GM23338 (cell line): ENCODE data around the gene TMEM135. TPM values are rescaled to one million over a fixed set of nuclear protein-coding genes. Genes with fewer than 3 reads are reported as not detected.

ENCODE experiments used
- ATAC-seq: fragments of 200-7000 bp; cut with Tn5 transposase; 3 replicates; pipeline ENCODE4 v1.9.1; 2020
- DNase-seq: peaks from one replicate; pipeline ENCODE4 v3.0.0-alpha.2; 2015; ENCODE audit warnings: low spot score
- H2AFZ ChIP-seq: fragments of 200-600 bp; sonication (generic); 2 replicates; pipeline ENCODE4 v1.8.0; 2016; ENCODE audit warnings: antibody characterized with exemption, mild to moderate bottlenecking, moderate library complexity
- H3F3A ChIP-seq: fragments of 200-600 bp; sonication (generic); replicated peaks from 2 replicates; pipeline ENCODE4 v1.8.0; 2017; ENCODE audit warnings: antibody characterized with exemption, mixed run types, low read depth
- H3K27ac ChIP-seq: fragments of 200-600 bp; sonication (generic); 2 replicates; pipeline ENCODE4 v1.6.1; 2016; ENCODE audit warnings: low read depth
- H3K27me3 ChIP-seq: fragments of 200-600 bp; sonication (generic); 2 replicates; pipeline ENCODE4 v1.8.0; 2016; ENCODE audit warnings: mild to moderate bottlenecking, mixed run types, moderate library complexity; ENCODE audit not compliant: insufficient read depth
- H3K36me3 ChIP-seq: fragments of 200-600 bp; sonication (generic); 2 replicates; pipeline ENCODE4 v1.8.0; 2016; ENCODE audit warnings: mild to moderate bottlenecking; ENCODE audit not compliant: insufficient read depth
- H3K4me1 ChIP-seq: fragments of 200-600 bp; sonication (generic); 2 replicates; pipeline ENCODE4 v1.8.0; 2016; ENCODE audit warnings: mild to moderate bottlenecking, moderate library complexity; ENCODE audit not compliant: insufficient read depth
- H3K4me2 ChIP-seq: fragments of 200-600 bp; sonication (generic); 2 replicates; pipeline ENCODE4 v1.7.1; 2017; ENCODE audit warnings: mixed run types
- H3K4me3 ChIP-seq: fragments of 200-600 bp; sonication (generic); 2 replicates; pipeline ENCODE4 v1.6.1; 2016; ENCODE audit warnings: mixed run types
- H3K79me2 ChIP-seq: fragments of 200-600 bp; sonication (generic); replicated peaks from 2 replicates; pipeline ENCODE4 v1.8.0; 2017; ENCODE audit warnings: mild to moderate bottlenecking; ENCODE audit not compliant: insufficient read depth
- H3K9me2 ChIP-seq: fragments of 200-600 bp; sonication (generic); 2 replicates; pipeline ENCODE4 v1.8.0; 2017; ENCODE audit not compliant: insufficient read depth
- H4K20me1 ChIP-seq: fragments of 200-600 bp; sonication (generic); replicated peaks from 2 replicates; pipeline ENCODE4 v1.8.0; 2017; ENCODE audit warnings: mild to moderate bottlenecking; ENCODE audit not compliant: insufficient read depth
- H3K27ac Mint-ChIP-seq: 2 replicates; pipeline ENCODE4 v1.8.0; 2020; ENCODE audit warnings: inconsistent platforms, mild to moderate bottlenecking, moderate library complexity, mixed read lengths
- H3K27me3 Mint-ChIP-seq: 3 replicates; pipeline ENCODE4 v1.8.0; 2022; ENCODE audit warnings: low read depth, mild to moderate bottlenecking, moderate library complexity, mixed read lengths, inconsistent platforms; ENCODE audit not compliant: insufficient read depth, poor library complexity
- H3K36me3 Mint-ChIP-seq: 3 replicates; pipeline ENCODE4 v1.8.0; 2021; ENCODE audit warnings: low read depth, mild to moderate bottlenecking, inconsistent platforms, moderate library complexity, mixed read lengths
- H3K4me1 Mint-ChIP-seq: 3 replicates; pipeline ENCODE4 v1.8.0; 2020; ENCODE audit warnings: mild to moderate bottlenecking, inconsistent platforms, mixed read lengths
- H3K4me3 Mint-ChIP-seq: 3 replicates; pipeline ENCODE4 v1.8.0; 2021; ENCODE audit warnings: moderate library complexity, mild to moderate bottlenecking, inconsistent platforms, mixed read lengths
- H3K9me3 Mint-ChIP-seq: 3 replicates; pipeline ENCODE4 v1.8.0; 2020; ENCODE audit warnings: moderate library complexity, mild to moderate bottlenecking, inconsistent platforms, mixed read lengths
- CREB1 ChIP-seq: fragments of 250-450 bp; sonication (Bioruptor Pico); IDR thresholded peaks from 2 replicates; pipeline ENCODE4 v1.5.0; 2020; ENCODE audit warnings: low read depth, mild to moderate bottlenecking, moderate library complexity
- ETS1 ChIP-seq: IDR thresholded peaks from 2 replicates; pipeline ENCODE4 v1.6.1; 2016; ENCODE audit warnings: antibody characterized with exemption
- EZH2 ChIP-seq: fragments of 200-600 bp; sonication (generic); IDR thresholded peaks from one replicate; pipeline ENCODE4 v1.8.0; 2017; ENCODE audit warnings: antibody characterized with exemption, mild to moderate bottlenecking, low read depth; ENCODE audit not compliant: unreplicated experiment
- EZH2phosphoT487 ChIP-seq: fragments of 200-600 bp; sonication (generic); IDR thresholded peaks from one replicate; pipeline ENCODE4 v1.8.1; 2018; ENCODE audit warnings: antibody characterized with exemption; ENCODE audit not compliant: unreplicated experiment
- JUNB ChIP-seq: IDR thresholded peaks from one replicate; pipeline ENCODE4 v1.6.1; 2016; ENCODE audit warnings: antibody characterized with exemption; ENCODE audit not compliant: unreplicated experiment
- NANOG ChIP-seq: IDR thresholded peaks from 2 replicates; pipeline ENCODE4 v1.6.1; 2016; ENCODE audit warnings: antibody characterized with exemption, borderline replicate concordance
- POLR2AphosphoS5 ChIP-seq: IDR thresholded peaks from 2 replicates; pipeline ENCODE4 v1.6.1; 2016; ENCODE audit warnings: antibody characterized with exemption, low read depth
- REST ChIP-seq: IDR thresholded peaks from one replicate; pipeline ENCODE4 v1.6.1; 2018; ENCODE audit warnings: antibody characterized with exemption; ENCODE audit not compliant: unreplicated experiment
- STAT1 ChIP-seq: IDR thresholded peaks from one replicate; pipeline ENCODE4 v1.6.1; 2016; ENCODE audit warnings: antibody characterized with exemption; ENCODE audit not compliant: unreplicated experiment
- ZNF114 ChIP-seq: fragments of 250-450 bp; sonication (Bioruptor Pico); IDR thresholded peaks from 2 replicates; pipeline ENCODE4 v1.5.0; 2020; ENCODE audit warnings: mild to moderate bottlenecking, moderate library complexity
- ZNF331 ChIP-seq: fragments of 250-450 bp; sonication (Bioruptor Pico); IDR thresholded peaks from 2 replicates; pipeline ENCODE4 v1.5.0; 2020; ENCODE audit warnings: low read depth, mild to moderate bottlenecking, moderate library complexity
- polyA plus RNA-seq: library from polyadenylated mRNA; unstranded; fragments of >200 nt; fragmentation: Nextera tagmentation; extraction: Ambion mirVana; gene quantifications from 2 replicates; pipeline ENCODE4 v1.2.1, GENCODE V29; 2016
- total RNA-seq: library from RNA; depleted of rRNA; stranded (reverse); fragments of >200 nt; shearing (Covaris generic); gene quantifications from 2 replicates; pipeline ENCODE4 v1.2.3, GENCODE V29; 2014
- TF ChIP-seq, protein P1 (sequence below), 2 experiments: fragments of 200-600 bp in 1 of 2; sonication (generic) in 1 of 2; conservative IDR thresholded peaks; 2 replicates each; pipeline versions ENCODE4 v1.5.1 to v1.6.1; 2016 to 2017; ENCODE audit warnings: antibody characterized with exemption in 2 of 2, low read depth in 2 of 2, mild to moderate bottlenecking in 2 of 2, moderate library complexity in 1 of 2

TMEM135 gene
- total and polyA plus RNA-seq, 2 experiments from 2014 or later: 23.4 to 49.9 TPM

DNA sequence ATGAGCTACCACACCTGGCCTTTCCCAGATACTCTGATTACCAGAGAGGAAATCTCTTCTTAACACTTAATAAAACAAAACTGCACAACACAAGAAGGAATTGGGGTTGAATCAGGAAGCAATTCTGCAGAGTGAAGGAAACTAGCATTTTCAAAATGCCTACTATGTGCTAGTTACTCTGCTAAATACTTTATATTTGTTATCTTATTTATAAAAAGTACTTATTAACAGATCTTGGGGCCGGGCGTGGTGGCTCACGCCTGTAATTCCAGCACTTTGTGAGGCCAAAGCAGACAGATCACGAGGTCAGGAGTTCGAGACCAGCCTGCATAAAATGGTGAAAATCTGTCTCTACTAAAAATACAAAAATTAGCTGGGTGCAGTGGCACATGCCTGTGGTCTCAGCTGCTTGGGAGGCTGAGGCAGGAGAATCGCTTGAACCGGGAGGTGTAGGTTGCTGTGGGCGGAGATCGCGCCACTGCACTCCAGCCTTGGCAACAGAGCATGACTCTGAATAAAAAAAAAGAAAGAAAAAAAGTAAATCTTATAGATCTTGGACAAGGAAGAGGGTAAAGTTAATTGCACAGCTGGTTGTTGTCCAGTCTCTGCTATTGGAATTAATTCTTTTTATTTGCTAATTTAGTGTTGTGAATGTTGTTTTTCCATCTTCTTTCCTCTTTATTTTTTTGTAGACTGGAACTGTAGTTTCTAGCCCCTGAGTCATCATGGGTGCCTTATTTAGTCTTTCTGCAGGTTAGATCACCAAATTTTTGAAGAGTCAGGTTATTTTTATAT lies 22.1 kb downstream of the TMEM135 start:
- peaks cover 12% of the 10 kb centered on the region; the same call in 1 of the 2 replicates for H3K4me1 ChIP-seq
- H2AFZ ChIP-seq: no peak overlapping the region
- H3K27me3 ChIP-seq: no peaks in the 10 kb centered on the region
- Mint-ChIP-seq H3K27me3 (peaks cover 3% of the 10 kb centered on the region), H3K27ac (peak overlapping the region; percentile 15), H3K4me1 (peaks cover 15% of the 10 kb centered on the region), H3K36me3 (no peaks in the 10 kb centered on the region), H3K4me3 (no peak overlapping the region), H3K9me3 (no peaks in the 10 kb centered on the region)
- H3K4me2 ChIP-seq: no peak overlapping the region
- H3K4me3 ChIP-seq: no peak overlapping the region
- peaks cover 77% of the 10 kb centered on the region for H3K79me2 ChIP-seq
- H4K20me1 ChIP-seq: 0 out of 2 replicates have a peak, but pooled peaks cover 3% of the 10 kb centered on the region
- no peaks in the 10 kb centered on the region for H3F3A ChIP-seq
- H3K27ac ChIP-seq: no peak overlapping the region; the same call in 1 of the 2 replicates
- no peaks in the 10 kb centered on the region for H3K9me2 ChIP-seq
- no peak for TF ChIP-seq ZNF114 (CRISPR knock-in tag)
- no peak for TF ChIP-seq EZH2
- no peak for TF ChIP-seq NANOG
- TF ChIP-seq ZNF331 (CRISPR knock-in tag): no peak
- no peak for TF ChIP-seq EZH2phosphoT487
- TF ChIP-seq REST: no peak
- TF ChIP-seq STAT1: no peak
- TF ChIP-seq POLR2AphosphoS5: no peak
- no peak for ATAC-seq
- DNase-seq: no peak
- H3K36me3 ChIP-seq: no peaks in the 10 kb centered on the region

GRCh38 chr11:87061766-87062165 lies 24.0 kb downstream of the TMEM135 start:
- Histone ChIP-seq H3K27me3 (no peaks in the 10 kb centered on the region), H3F3A (no peaks in the 10 kb centered on the region), H3K4me3 (no peak overlapping the region), H3K9me2 (no peaks in the 10 kb centered on the region), H3K27ac (no peak overlapping the region), H4K20me1 (no peaks in the 10 kb centered on the region), H3K36me3 (no peaks in the 10 kb centered on the region), H2AFZ (no peak overlapping the region), H3K79me2 (peaks cover 84% of the 10 kb centered on the region), H3K4me2 (no peak overlapping the region), H3K4me1 (peaks cover 7% of the 10 kb centered on the region; the same call in 1 of the 2 replicates)
- no peak for ATAC-seq
- H3K27ac Mint-ChIP-seq: no peak overlapping the region
- H3K4me3 Mint-ChIP-seq: no peak overlapping the region
- H3K36me3 Mint-ChIP-seq: no peaks in the 10 kb centered on the region
- peaks cover 3% of the 10 kb centered on the region for H3K27me3 Mint-ChIP-seq
- DNase-seq: no peak
- H3K9me3 Mint-ChIP-seq: no peaks in the 10 kb centered on the region
- H3K4me1 Mint-ChIP-seq: peaks cover 19% of the 10 kb centered on the region
- TF ChIP-seq ZNF331 (CRISPR knock-in tag) (no peak), POLR2AphosphoS5 (no peak), ETS1 (no peak), JUNB (no peak), EZH2phosphoT487 (no peak), NANOG (no peak), ZNF114 (CRISPR knock-in tag) (no peak), CREB1 (no peak), STAT1 (no peak), REST (no peak)
- TF ChIP-seq, protein P1, sequence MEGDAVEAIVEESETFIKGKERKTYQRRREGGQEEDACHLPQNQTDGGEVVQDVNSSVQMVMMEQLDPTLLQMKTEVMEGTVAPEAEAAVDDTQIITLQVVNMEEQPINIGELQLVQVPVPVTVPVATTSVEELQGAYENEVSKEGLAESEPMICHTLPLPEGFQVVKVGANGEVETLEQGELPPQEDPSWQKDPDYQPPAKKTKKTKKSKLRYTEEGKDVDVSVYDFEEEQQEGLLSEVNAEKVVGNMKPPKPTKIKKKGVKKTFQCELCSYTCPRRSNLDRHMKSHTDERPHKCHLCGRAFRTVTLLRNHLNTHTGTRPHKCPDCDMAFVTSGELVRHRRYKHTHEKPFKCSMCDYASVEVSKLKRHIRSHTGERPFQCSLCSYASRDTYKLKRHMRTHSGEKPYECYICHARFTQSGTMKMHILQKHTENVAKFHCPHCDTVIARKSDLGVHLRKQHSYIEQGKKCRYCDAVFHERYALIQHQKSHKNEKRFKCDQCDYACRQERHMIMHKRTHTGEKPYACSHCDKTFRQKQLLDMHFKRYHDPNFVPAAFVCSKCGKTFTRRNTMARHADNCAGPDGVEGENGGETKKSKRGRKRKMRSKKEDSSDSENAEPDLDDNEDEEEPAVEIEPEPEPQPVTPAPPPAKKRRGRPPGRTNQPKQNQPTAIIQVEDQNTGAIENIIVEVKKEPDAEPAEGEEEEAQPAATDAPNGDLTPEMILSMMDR (conservative IDR thresholded peaks at IDR 0.05; ENCODE audit: low read depth in 2 of 2): no peak
